SK-N-SH (cell line): ENCODE measurements around the gene BTG2. TPM values are rescaled to one million over a fixed set of nuclear protein-coding genes. Genes with fewer than 3 reads are reported as not detected.

Experiments used
- CTCF ChIA-PET: fragments of 300-600, 350-600 bp; formaldehyde crosslinking; extraction: SDS; loops from one replicate; lab custom pipeline; 2021; lab: Yijun Ruan, JAX
- POLR2A ChIA-PET: fragments of 350-600 bp; sonication (Branson Sonifier 250); formaldehyde crosslinking; extraction: SDS; loops from one replicate; lab custom pipeline; 2020; ENCODE audit warnings: antibody characterized with exemption, inconsistent platforms; lab: Yijun Ruan, JAX
- DNase-seq: peaks from one replicate; pipeline ENCODE4 v3.0.0; 2012
- H2AFZ ChIP-seq: fragments of 200-600 bp; sonication (generic); 2 replicates; pipeline ENCODE4 v1.8.1; 2016; ENCODE audit warnings: antibody characterized with exemption, mild to moderate bottlenecking, low read depth
- H3F3A ChIP-seq: fragments of 200-600 bp; sonication (generic); replicated peaks from 2 replicates; pipeline ENCODE3; 2016; ENCODE audit warnings: antibody characterized with exemption, mild to moderate bottlenecking; ENCODE audit not compliant: insufficient read depth
- H3K27ac ChIP-seq, 2 experiments: fragments of 200-500 bp in 1 of 2; fragments of 200-600 bp in 1 of 2; sonication (Bioruptor generic) in 1 of 2; sonication (generic), shearing (Covaris generic) in 1 of 2; 2 replicates each; pipeline versions ENCODE4 v1.5.1 to v1.6.1; 2014 to 2016; ENCODE audit warnings: low read depth in 2 of 2, inconsistent platforms in 1 of 2, low read length in 1 of 2, mild to moderate bottlenecking in 1 of 2, mixed read lengths in 1 of 2
- H3K27me3 ChIP-seq: fragments of 200-600 bp; sonication (generic), shearing (Covaris generic); 2 replicates; pipeline ENCODE4 v1.6.1; 2016; ENCODE audit warnings: mixed run types; ENCODE audit not compliant: insufficient read depth
- H3K36me3 ChIP-seq, 2 experiments: fragments of 200-500 bp in 1 of 2; fragments of 200-600 bp in 1 of 2; sonication (Bioruptor generic) in 1 of 2; sonication (generic) in 1 of 2; replicated peaks in 1 of 2; 2 replicates each; pipeline versions ENCODE3 to v1.5.1; 2014 to 2016; ENCODE audit warnings: low read length in 1 of 2, mild to moderate bottlenecking in 1 of 2; ENCODE audit not compliant: insufficient read depth in 2 of 2, control insufficient read depth in 1 of 2
- H3K4me1 ChIP-seq, 2 experiments: fragments of 200-500 bp in 1 of 2; fragments of 200-600 bp in 1 of 2; sonication (Bioruptor generic) in 1 of 2; sonication (generic), shearing (Covaris generic) in 1 of 2; 2 replicates each; pipeline versions ENCODE4 v1.5.1 to v1.6.1; 2014 to 2016; ENCODE audit warnings: low read depth in 1 of 2, low read length in 1 of 2, mixed run types in 1 of 2; ENCODE audit not compliant: insufficient read depth in 2 of 2, control insufficient read depth in 1 of 2
- H3K4me2 ChIP-seq: fragments of 200-600 bp; sonication (generic), shearing (Covaris generic); 2 replicates; pipeline ENCODE4 v1.6.1; 2017; ENCODE audit warnings: mixed run types
- H3K4me3 ChIP-seq, 2 experiments: fragments of 200-500 bp in 1 of 2; fragments of 200-600 bp in 1 of 2; sonication (Bioruptor generic) in 1 of 2; sonication (generic), shearing (Covaris generic) in 1 of 2; 2 replicates each; pipeline versions ENCODE4 v1.5.1 to v1.8.1; 2014 to 2016; ENCODE audit warnings: low read depth in 2 of 2, inconsistent platforms in 1 of 2, low read length in 1 of 2, mild to moderate bottlenecking in 1 of 2, mixed read lengths in 1 of 2, moderate library complexity in 1 of 2
- H3K79me2 ChIP-seq: fragments of 200-600 bp; sonication (generic); 2 replicates; pipeline ENCODE4 v1.8.1; 2017; ENCODE audit warnings: mild to moderate bottlenecking; ENCODE audit not compliant: insufficient read depth
- H3K9ac ChIP-seq: fragments of 200-600 bp; sonication (generic); 2 replicates; pipeline ENCODE4 v1.6.1; 2017; ENCODE audit warnings: mixed run types
- H3K9me2 ChIP-seq: fragments of 200-600 bp; sonication (generic); 2 replicates; pipeline ENCODE4 v1.6.1; 2017; ENCODE audit warnings: mixed run types
- H3K9me3 ChIP-seq: fragments of 200-600 bp; sonication (generic); 2 replicates; pipeline ENCODE4 v1.6.1; 2017; ENCODE audit warnings: mixed run types, mild to moderate bottlenecking, moderate library complexity
- H4K20me1 ChIP-seq: fragments of 200-600 bp; sonication (generic); 2 replicates; pipeline ENCODE4 v1.6.1; 2017; ENCODE audit warnings: mild to moderate bottlenecking, mixed run types; ENCODE audit not compliant: insufficient read depth
- CHD2 ChIP-seq: fragments of 150-350 bp; IDR thresholded peaks from 2 replicates; pipeline ENCODE4 v1.6.1; 2018; ENCODE audit warnings: low read length; ENCODE audit not compliant: partially characterized antibody
- CTCF ChIP-seq: fragments of 200-600 bp; sonication (generic); IDR thresholded peaks from 2 replicates; pipeline ENCODE4 v1.6.1; 2017; ENCODE audit warnings: antibody characterized with exemption, mild to moderate bottlenecking, moderate library complexity
- EP300 ChIP-seq, 2 experiments: IDR thresholded peaks; 2 replicates each; pipeline versions ENCODE4 v1.4.0 to v1.6.1; 2012; ENCODE audit warnings: borderline replicate concordance in 1 of 2, low read depth in 1 of 2, low read length in 1 of 2
- FOXM1 ChIP-seq: IDR thresholded peaks from 2 replicates; pipeline ENCODE4 v1.4.0; 2012; ENCODE audit warnings: low read depth, mild to moderate bottlenecking
- GABPA ChIP-seq: IDR thresholded peaks from 2 replicates; pipeline ENCODE4 v1.4.0; 2012; ENCODE audit warnings: low read depth, mild to moderate bottlenecking
- JUND ChIP-seq: IDR thresholded peaks from 2 replicates; pipeline ENCODE4 v1.4.0; 2012
- MAX ChIP-seq: IDR thresholded peaks from 2 replicates; pipeline ENCODE4 v1.4.0; 2012; ENCODE audit warnings: low read depth
- MXI1 ChIP-seq: IDR thresholded peaks from 2 replicates; pipeline ENCODE4 v1.6.1; 2012; ENCODE audit warnings: mild to moderate bottlenecking, low read depth, low read length, improper control_type of control experiment
- NFIC ChIP-seq: IDR thresholded peaks from 2 replicates; pipeline ENCODE4 v1.4.0; 2012; ENCODE audit warnings: borderline replicate concordance
- POLR2AphosphoS5 ChIP-seq: IDR thresholded peaks from 2 replicates; pipeline ENCODE4 v1.6.1; 2012; ENCODE audit warnings: low read depth, low read length
- RAD21 ChIP-seq: IDR thresholded peaks from 2 replicates; pipeline ENCODE4 v1.6.1; 2012; ENCODE audit warnings: mild to moderate bottlenecking, low read length
- RCOR1 ChIP-seq: fragments of 150-350 bp; IDR thresholded peaks from 2 replicates; pipeline ENCODE4 v1.6.1; 2017; ENCODE audit warnings: antibody characterized with exemption, low read length
- TAF1 ChIP-seq: IDR thresholded peaks from 2 replicates; pipeline ENCODE4 v1.6.1; 2012; ENCODE audit warnings: low read depth, mild to moderate bottlenecking, low read length, moderate library complexity, borderline replicate concordance
- YY1 ChIP-seq: IDR thresholded peaks from 2 replicates; pipeline ENCODE4 v1.4.0; 2012; ENCODE audit warnings: low read depth, mild to moderate bottlenecking
- WGBS: methylation state at CpG from one replicate; pipeline ENCODE4 v1.1.6; 2017; ENCODE audit warnings: low lambda C conversion rate; 5-methylcytosine and 5-hydroxymethylcytosine counted together
- polyA plus RNA-seq, 3 experiments: library from polyadenylated mRNA; depleted of rRNA; stranded (reverse); fragments of >200 nt; gene quantifications; 2 replicates each; pipeline ENCODE4 v1.2.3, GENCODE V29; 2012
- TF ChIP-seq, protein P1 (sequence below): fragments of 150-350 bp; IDR thresholded peaks from 2 replicates; pipeline ENCODE4 v1.6.1; 2016; ENCODE audit warnings: mild to moderate bottlenecking, low read depth, low read length
- TF ChIP-seq, protein P2 (sequence below): fragments of 150-350 bp; IDR thresholded peaks from 2 replicates; pipeline ENCODE4 v1.6.1; 2017; ENCODE audit warnings: antibody characterized with exemption, low read length, low read depth, borderline replicate concordance

Gene BTG2
- polyA plus RNA-seq, 1 of the 3 experiments (the other 2 are of a cell fraction) = 26.2 TPM

DNA sequence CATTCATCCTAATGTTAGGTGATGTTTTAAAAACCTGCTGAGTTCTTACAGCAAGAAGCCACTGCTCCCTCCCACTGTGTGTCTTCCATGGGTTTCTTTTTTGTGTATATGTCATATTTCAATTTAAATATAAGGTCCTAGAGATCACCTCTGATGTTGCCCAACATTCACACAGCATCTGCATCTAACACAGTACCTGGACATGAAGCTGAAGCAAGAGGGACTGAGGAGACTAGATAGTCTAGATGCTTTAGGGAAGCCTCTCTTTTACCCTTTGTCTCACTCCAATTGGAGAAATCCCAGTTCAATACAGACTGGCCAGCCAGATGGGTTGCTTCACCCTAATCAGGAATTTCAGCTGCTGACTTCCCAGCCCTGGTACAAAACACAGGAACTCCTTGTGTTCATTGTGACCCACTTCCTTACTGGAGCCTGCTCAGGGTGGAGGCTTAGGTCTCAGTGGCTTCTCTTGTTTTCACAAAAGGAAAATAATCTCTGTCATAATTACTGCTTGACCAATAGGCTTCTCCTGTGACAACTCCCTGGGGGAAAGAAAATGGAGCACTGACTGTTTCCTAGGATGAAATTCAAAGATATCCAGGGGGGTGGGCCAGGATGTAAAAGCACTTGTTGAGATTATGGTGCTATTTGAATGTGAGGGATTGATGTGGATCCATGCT is 17.3 kb downstream of the BTG2 start (continued):
- TF ChIP-seq JUND (no peak), RAD21 (no peak), MAX (no peak), MXI1 (no peak), RCOR1 (no peak)
- TF ChIP-seq, protein P1, sequence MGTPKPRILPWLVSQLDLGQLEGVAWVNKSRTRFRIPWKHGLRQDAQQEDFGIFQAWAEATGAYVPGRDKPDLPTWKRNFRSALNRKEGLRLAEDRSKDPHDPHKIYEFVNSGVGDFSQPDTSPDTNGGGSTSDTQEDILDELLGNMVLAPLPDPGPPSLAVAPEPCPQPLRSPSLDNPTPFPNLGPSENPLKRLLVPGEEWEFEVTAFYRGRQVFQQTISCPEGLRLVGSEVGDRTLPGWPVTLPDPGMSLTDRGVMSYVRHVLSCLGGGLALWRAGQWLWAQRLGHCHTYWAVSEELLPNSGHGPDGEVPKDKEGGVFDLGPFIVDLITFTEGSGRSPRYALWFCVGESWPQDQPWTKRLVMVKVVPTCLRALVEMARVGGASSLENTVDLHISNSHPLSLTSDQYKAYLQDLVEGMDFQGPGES = no peak

DNA sequence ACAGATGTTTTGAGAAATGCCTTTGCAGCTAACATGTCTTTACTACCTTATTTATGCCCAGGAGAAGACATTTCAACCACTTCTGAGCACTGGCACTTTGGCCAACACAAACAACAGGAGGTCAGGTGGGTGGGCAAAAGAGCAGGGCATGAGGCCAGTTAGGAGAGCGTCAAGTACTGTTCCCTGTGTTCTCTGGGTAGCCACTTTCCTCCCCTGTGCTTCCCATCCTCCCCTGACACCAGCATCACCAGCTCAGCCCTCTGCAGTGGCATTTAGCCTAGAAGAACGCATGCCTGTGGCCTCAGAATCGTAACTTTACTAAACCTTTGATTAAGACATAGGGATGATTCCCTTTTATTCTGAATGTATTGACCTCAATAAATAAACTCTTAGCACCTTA is 18.3 kb downstream of the BTG2 start:
- POLR2A ChIA-PET = interaction anchor here (1.9 kb wide), 1 partner anchor 17 kb away, joined by 10 read pairs; no protein-coding TSS in a partner anchor
- Histone ChIP-seq H2AFZ (no peak overlapping the region), H3K9me3 (no peaks in the 10 kb centered on the region), H3K27me3 (peaks cover 26% of the 10 kb centered on the region), H3K4me2 (no peak overlapping the region), H3K27ac (no peak overlapping the region)
- no peak for TF ChIP-seq YY1
- TF ChIP-seq, all 33 proteins: peak for 0
- Histone ChIP-seq H3K36me3 (no peaks in the 10 kb centered on the region), H3K79me2 (no peaks in the 10 kb centered on the region), H3F3A (no peaks in the 10 kb centered on the region), H3K4me1 (peaks cover 5 to 44% of the 10 kb centered on the region in 2 experiments; a peak in 2 of 4 replicates), H3K9me2 (no peaks in the 10 kb centered on the region), H4K20me1 (no peaks in the 10 kb centered on the region), H3K9ac (no peak overlapping the region), H3K4me3 (no peak overlapping the region)
- CTCF ChIA-PET = interaction anchor here (4.0 to 9.5 kb wide), 5 partner anchors 14 to 164 kb away, joined by 18 to 123 read pairs (median 61); partner anchors contain the start of gene BTG2
- 75% methylated on average over 3 of the region's 3 CpGs for WGBS
- DNase-seq = no peak

DNA sequence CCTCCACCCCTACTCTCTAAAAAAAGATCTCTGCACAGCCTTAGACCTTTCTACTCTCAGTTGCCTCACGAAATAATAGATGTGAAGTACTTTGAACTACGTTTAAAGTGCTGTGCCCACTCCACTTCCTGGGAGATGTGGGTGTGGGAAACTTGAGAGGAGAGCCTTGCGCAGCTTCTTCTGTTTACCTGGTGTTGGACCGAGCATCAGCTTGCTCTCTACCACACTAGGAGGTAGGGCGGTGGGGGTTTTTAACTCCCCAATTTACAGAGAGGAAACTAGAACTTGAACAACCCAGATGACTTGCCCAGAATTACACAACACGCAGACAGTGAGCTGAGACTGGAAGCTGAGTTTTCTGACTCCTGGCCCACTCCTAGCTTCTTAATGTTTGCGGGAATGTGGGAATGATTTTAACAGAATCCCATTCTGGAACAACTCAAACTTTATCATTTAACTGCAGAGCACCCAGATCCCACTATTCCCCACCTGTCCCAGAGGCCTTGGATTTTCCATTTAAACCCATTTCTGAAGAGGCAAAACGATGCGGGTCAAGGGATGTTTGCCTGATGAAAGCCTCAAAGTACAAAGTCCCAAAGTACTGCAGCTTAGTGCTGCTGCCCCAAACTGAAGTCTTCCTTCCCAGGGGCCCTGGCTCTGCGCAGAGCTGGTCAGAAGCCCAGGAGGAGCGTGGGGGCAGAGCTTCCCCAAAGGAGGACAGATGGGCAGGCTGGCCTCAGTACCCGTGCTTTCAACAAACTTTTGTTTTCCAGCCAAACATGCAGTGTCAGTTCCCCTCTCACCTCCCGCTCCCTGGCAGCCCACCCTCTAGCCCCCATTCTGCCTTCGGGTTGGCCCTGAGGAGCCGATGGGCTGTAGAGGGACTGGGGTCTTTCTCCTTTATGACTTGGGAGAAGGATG is 19.0 kb downstream of the BTG2 start:
- Histone ChIP-seq H3K4me2 (no peak overlapping the region), H3K36me3 (no peaks in the 10 kb centered on the region), H4K20me1 (no peaks in the 10 kb centered on the region), H3F3A (no peaks in the 10 kb centered on the region), H2AFZ (no peak overlapping the region), H3K4me1 (peaks cover 5 to 48% of the 10 kb centered on the region in 2 experiments; a peak in 2 of 4 replicates), H3K27ac (no peak overlapping the region), H3K79me2 (no peaks in the 10 kb centered on the region), H3K9ac (no peak overlapping the region), H3K27me3 (peaks cover 26% of the 10 kb centered on the region), H3K9me3 (no peaks in the 10 kb centered on the region), H3K9me2 (no peaks in the 10 kb centered on the region), H3K4me3 (no peak overlapping the region)
- WGBS = 68% methylated on average over 15 of the region's 15 CpGs
- ChIA-PET CTCF (interaction anchor here (1.2 to 9.5 kb wide), 7 partner anchors 15 to 288 kb away, joined by 3 to 123 read pairs (median 27); partner anchors contain the start of gene BTG2), POLR2A (interaction anchor here (1.9 kb wide), 1 partner anchor 18 kb away, joined by 10 read pairs; no protein-coding TSS in a partner anchor)
- no peak for DNase-seq
- TF ChIP-seq NFIC (no peak), TAF1 (no peak), POLR2AphosphoS5 (no peak), CTCF (no peak), GABPA (no peak), RAD21 (no peak), CHD2 (no peak), FOXM1 (no peak), MXI1 (no peak), EP300 (IDR thresholded peaks at IDR 0.05; ENCODE audit: borderline replicate concordance in 1 of 2, low read depth in 1 of 2, low read length in 1 of 2) (no peak), MAX (no peak)
- TF ChIP-seq, protein P1 = no peak
- TF ChIP-seq, protein P2, sequence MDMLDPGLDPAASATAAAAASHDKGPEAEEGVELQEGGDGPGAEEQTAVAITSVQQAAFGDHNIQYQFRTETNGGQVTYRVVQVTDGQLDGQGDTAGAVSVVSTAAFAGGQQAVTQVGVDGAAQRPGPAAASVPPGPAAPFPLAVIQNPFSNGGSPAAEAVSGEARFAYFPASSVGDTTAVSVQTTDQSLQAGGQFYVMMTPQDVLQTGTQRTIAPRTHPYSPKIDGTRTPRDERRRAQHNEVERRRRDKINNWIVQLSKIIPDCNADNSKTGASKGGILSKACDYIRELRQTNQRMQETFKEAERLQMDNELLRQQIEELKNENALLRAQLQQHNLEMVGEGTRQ = no peak
